GM12878 (cell line): ENCODE measurements around the gene GRB10. TPM values are rescaled to one million over a fixed set of nuclear protein-coding genes. Genes with fewer than 3 reads are reported as not detected.

Source experiments
- CTCF ChIP-seq, 3 experiments: IDR thresholded peaks in 2 of 3; conservative IDR thresholded peaks in 1 of 3; 2 replicates each; pipeline ENCODE4 v1.5.1; 2011; ENCODE audit warnings: low read depth in 3 of 3, low read length in 3 of 3, mild to moderate bottlenecking in 3 of 3, control low read depth in 2 of 3, moderate library complexity in 2 of 3, inconsistent platforms in 1 of 3, mixed read lengths in 1 of 3; ENCODE audit not compliant: control insufficient read depth in 2 of 3, insufficient read depth in 1 of 3; ENCODE audit errors: extremely low read depth in 1 of 3
- JUNB ChIP-seq: IDR thresholded peaks from 2 replicates; pipeline ENCODE4 v1.6.1; 2016; ENCODE audit warnings: antibody characterized with exemption, mild to moderate bottlenecking
- JUND ChIP-seq: IDR thresholded peaks from 2 replicates; pipeline ENCODE4 v1.6.1; 2012; ENCODE audit warnings: low read depth, mild to moderate bottlenecking, low read length, improper control_type of control experiment, moderate library complexity
- MTA2 ChIP-seq: fragments of 450-650 bp; IDR thresholded peaks from 2 replicates; pipeline ENCODE4 v1.6.1; 2016; ENCODE audit warnings: low read depth, mild to moderate bottlenecking, moderate library complexity
- PML ChIP-seq: IDR thresholded peaks from 2 replicates; pipeline ENCODE4 v1.6.1; 2012; ENCODE audit warnings: low read length, inconsistent platforms
- ZBED1 ChIP-seq: IDR thresholded peaks from 2 replicates; pipeline ENCODE4 v1.6.1; 2016; ENCODE audit warnings: borderline replicate concordance
- ZBTB11 ChIP-seq: fragments of 450-650 bp; formaldehyde crosslinking; IDR thresholded peaks from 2 replicates; pipeline ENCODE4 v1.5.0; 2022; ENCODE audit warnings: mild to moderate bottlenecking, missing genetic modification characterization
- polyA plus RNA-seq, 11 experiments: library from polyadenylated mRNA; depleted of rRNA in 4 of 11; unstranded in 6 of 11; stranded (reverse) in 5 of 11; fragments of >200 nt; fragmentation: Nextera tagmentation in 4 of 11; fragmentation: Illumina TruSeq in 1 of 11; extraction: Ambion mirVana in 4 of 11; extraction: Trizol in 1 of 11; gene quantifications; 1 replicate in 1 of 11; 2 replicates in 10 of 11; pipeline versions ENCODE4 v1.2.1 to v1.2.3, GENCODE V29; 2011 to 2016; ENCODE audit warnings: inconsistent platforms in 2 of 11, missing spikeins in 2 of 11, low read depth in 1 of 11
- total RNA-seq, 4 experiments: library from RNA; depleted of rRNA in 3 of 4; stranded (reverse); fragments of >200 nt in 3 of 4; fragmentation: Illumina TruSeq in 1 of 4; extraction: Trizol in 1 of 4; gene quantifications; 2 replicates each; pipeline versions ENCODE4 v1.2.1 to v1.2.3, GENCODE V29; 2013 to 2021

Gene GRB10
- total and polyA plus RNA-seq, 10 of the 15 experiments (the other 5 are each of a cell fraction or from before 2014, with no cell fraction given), result 0.04 to 0.33 TPM; not detected in 8

DNA sequence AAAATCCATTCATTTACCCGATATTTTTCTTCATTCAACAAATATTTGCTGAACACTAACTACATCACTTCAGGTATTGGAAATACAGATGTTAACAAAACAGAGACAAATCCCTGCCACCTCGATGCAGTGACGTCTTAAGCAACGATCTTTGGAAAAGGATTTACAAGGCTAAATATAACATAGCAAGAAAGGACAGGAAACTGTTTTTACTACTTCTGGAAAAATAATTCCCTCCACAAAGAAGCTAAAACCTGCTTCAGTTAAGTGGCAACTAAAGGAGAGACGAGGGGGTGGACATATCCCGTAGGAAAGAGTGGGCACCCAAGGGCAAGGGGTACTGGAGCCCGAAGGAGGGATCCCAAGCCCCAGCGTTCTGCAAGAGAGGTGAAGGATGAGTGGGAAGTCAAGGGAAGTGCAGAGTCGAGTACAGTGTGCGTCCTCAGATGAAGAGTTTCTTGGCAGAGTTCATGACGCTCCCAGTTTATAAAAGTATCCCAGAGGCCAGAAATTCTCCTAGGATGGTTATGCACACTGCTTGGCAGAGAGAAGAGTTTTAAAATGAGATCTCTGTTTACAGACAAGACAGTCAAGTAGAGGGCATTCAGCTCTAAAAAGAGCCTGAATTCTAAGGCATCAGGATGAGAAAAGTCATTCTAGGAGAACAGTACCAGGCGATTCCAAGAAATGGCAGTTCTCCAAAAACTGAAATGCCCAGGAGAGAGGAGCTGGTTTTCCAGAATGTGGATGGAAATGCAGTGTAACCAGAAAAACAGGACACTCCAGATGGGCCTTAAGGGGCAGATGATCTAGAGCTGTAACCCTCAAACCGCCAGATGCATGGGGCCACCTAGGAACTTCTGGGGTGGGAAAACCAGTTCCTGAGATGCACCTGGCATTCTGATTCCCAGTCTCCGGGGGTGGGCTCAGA, 97.3 kb downstream of the GRB10 start (continued):
- TF ChIP-seq ZBTB11 (CRISPR knock-in tag) (no peak), PML (no peak), CTCF (IDR thresholded peaks at IDR 0.05 in 2 of 3, conservative IDR thresholded peaks at IDR 0.05 in 1 of 3; ENCODE audit: control insufficient read depth in 2 of 3, extremely low read depth in 1 of 3, insufficient read depth in 1 of 3, low read depth in 3 of 3, low read length in 3 of 3) (no peak), JUNB (no peak), MTA2 (no peak), ZBED1 (no peak), JUND (no peak)
